Measurements from ENCODE around the gene RPS5.
A peak's percentile ranks its signal among the peaks of the same experiment; 100 is the strongest.

Gene RPS5

GRCh38 chr19:58379246-58379645 is 7.8 kb upstream of the RPS5 start:
- no peak for DNase-seq (ENCODE audit: extremely low spot score)
- CTCF ChIA-PET = interaction anchor here (1.1 to 1.3 kb wide), 2 partner anchors 16 to 31 kb away, joined by 4 read pairs; partner anchors contain the start of gene ZNF497
- no peak for TF ChIP-seq CTCF (IDR thresholded peaks at IDR 0.05; ENCODE audit: control extremely low read depth, extremely low read depth, low read depth, missing control alignments)
- POLR2A ChIA-PET = interaction anchor here (0.6 kb wide), 1 partner anchor 8 kb away, joined by 3 read pairs; no protein-coding TSS in a partner anchor

GRCh38 chr19:58380037-58380661 is 6.9 kb upstream of the RPS5 start:
- no peak for DNase-seq (ENCODE audit: extremely low spot score)
- no peak for TF ChIP-seq CTCF (IDR thresholded peaks at IDR 0.05; ENCODE audit: control extremely low read depth, extremely low read depth, low read depth, missing control alignments)
- CTCF ChIA-PET = interaction anchor here (1.1 to 1.3 kb wide), 2 partner anchors 17 to 32 kb away, joined by 4 read pairs; partner anchors contain the start of gene ZNF497

GRCh38 chr19:58380662-58381459 is 6.2 kb upstream of the RPS5 start, which contains the start of gene ZNF837:
ZNF837 (minus strand) TSS chr19:58381030; CDS start chr19:58369332, 11,698 bp downstream.
- DNase-seq (ENCODE audit: extremely low spot score) = peak; percentile 96
- TF ChIP-seq CTCF (IDR thresholded peaks at IDR 0.05; ENCODE audit: control extremely low read depth, extremely low read depth, low read depth, missing control alignments) = no peak
- ChIA-PET CTCF (interaction anchor here (1.2 kb wide), 1 partner anchor 22 kb away, joined by 3 read pairs; no protein-coding TSS in a partner anchor), POLR2A (no interaction called here)

More at GRCh38 chr19:58380037-58380661, 6.9 kb upstream of the RPS5 start:
- POLR2A ChIA-PET = interaction anchor here (0.6 kb wide), 1 partner anchor 9 kb away, joined by 3 read pairs; no protein-coding TSS in a partner anchor

GRCh38 chr19:58381460-58382212 is 5.4 kb upstream of the RPS5 start:
- CTCF ChIA-PET = interaction anchor here (1.2 kb wide), 2 partner anchors 21 to 64 kb away, joined by 3 to 5 read pairs; no protein-coding TSS in a partner anchor
- no peak for DNase-seq (ENCODE audit: extremely low spot score)
- TF ChIP-seq CTCF (IDR thresholded peaks at IDR 0.05; ENCODE audit: control extremely low read depth, extremely low read depth, low read depth, missing control alignments) = no peak
- POLR2A ChIA-PET = no interaction called here

- no peak for TF ChIP-seq CTCF (IDR thresholded peaks at IDR 0.05; ENCODE audit: control extremely low read depth, extremely low read depth, low read depth, missing control alignments)
- POLR2A ChIA-PET = no interaction called here
- CTCF ChIA-PET = no interaction called here
- no peak for DNase-seq (ENCODE audit: extremely low spot score)
Observed at GRCh38 chr19:58382997-58383603, 4.0 kb upstream of the RPS5 start.
